Astrocyte of the hippocampus (primary cell): Measurements from ENCODE around the gene KDM6B.
A peak's percentile ranks its signal among the peaks of the same experiment; 100 is the strongest.

ENCODE experiments used
- DNase-seq: peaks from one replicate; pipeline ENCODE4 v3.0.0; 2011; ENCODE audit warnings: low read depth, low spot score

Gene KDM6B

GRCh38 chr17:7820231-7820630 is 13.8 kb upstream of the KDM6B start:
- DNase-seq, result no peak

GRCh38 chr17:7822126-7822525 is 11.9 kb upstream of the KDM6B start:
- no peak for DNase-seq

GRCh38 chr17:7823581-7824001 is 10.4 kb upstream of the KDM6B start:
- no peak for DNase-seq

GRCh38 chr17:7824021-7824924 is 9.7 kb upstream of the KDM6B start:
- DNase-seq, result no peak

GRCh38 chr17:7825206-7825990 is 8.6 kb upstream of the KDM6B start:
- DNase-seq, result peak; percentile 55

GRCh38 chr17:7830616-7831015 is 3.4 kb upstream of the KDM6B start:
- no peak for DNase-seq

- no peak for DNase-seq
These were observed 2.8 kb upstream of the KDM6B start for GRCh38 chr17:7831233-7831632.

- no peak for DNase-seq
These were observed 1.6 kb upstream of the KDM6B start for GRCh38 chr17:7832431-7832830.

- no peak for DNase-seq
These were observed 814 bp upstream of the KDM6B start for GRCh38 chr17:7833011-7833794.

- DNase-seq, result no peak
These were observed 532 bp downstream of the KDM6B start for GRCh38 chr17:7834542-7834956.

- DNase-seq, result peak; percentile 100
These were observed 1.2 kb downstream of the KDM6B start for GRCh38 chr17:7834957-7835813.

- peak; percentile 70 for DNase-seq
These were observed 2.0 kb downstream of the KDM6B start for GRCh38 chr17:7835814-7836595.

GRCh38 chr17:7836596-7837407 is 2.8 kb downstream of the KDM6B start:
- peak; percentile 92 for DNase-seq

GRCh38 chr17:7837408-7838088 is 3.5 kb downstream of the KDM6B start:
- no peak for DNase-seq

- peak; percentile 71 for DNase-seq
These were observed 4.4 kb downstream of the KDM6B start for GRCh38 chr17:7838090-7839075.

GRCh38 chr17:7839190-7839875 is 5.3 kb downstream of the KDM6B start:
- no peak for DNase-seq

- no peak for DNase-seq
These were observed 5.9 kb downstream of the KDM6B start for GRCh38 chr17:7839876-7840261.
